K562 (cell line): ENCODE results near the gene SPINK5. TPM values are rescaled to one million over a fixed set of nuclear protein-coding genes. Genes with fewer than 3 reads are reported as not detected.

ENCODE experiments used
- ATAC-seq: fragments of 200-7000 bp; cut with Tn5 transposase; 3 replicates; pipeline ENCODE4 v1.9.1; 2020; ENCODE audit warnings: moderate library complexity
- BruUV-seq: library from RNA; stranded (reverse); fragments of 400-500 nt; replicated peaks from 2 replicates; lab custom pipeline; 2021; lab: Mats Ljungman, UMichigan
- CTCF ChIA-PET: fragments of 300-600 bp; formaldehyde crosslinking; extraction: SDS; loops from one replicate; lab custom pipeline; 2021; ENCODE audit warnings: low intra/inter-chr PET ratio; lab: Yijun Ruan, JAX
- POLR2A ChIA-PET: fragments of 300-600, 350-650 bp; sonication (Branson Sonifier 250); formaldehyde crosslinking; extraction: SDS; loops from one replicate; lab custom pipeline; 2021; ENCODE audit warnings: antibody characterized with exemption, inconsistent platforms; lab: Yijun Ruan, JAX
- DNase-seq, 4 experiments: peaks; one replicate each; pipeline versions ENCODE4 v3.0.0 to v3.0.0-alpha.2; 2011 to 2018; ENCODE audit warnings: low spot score in 3 of 4, mixed read lengths in 3 of 4; ENCODE audit errors: extremely low read depth in 1 of 4
- FAIRE-seq: peaks from 2 replicates; lab custom pipeline; 2011; peaks lifted over from hg19 to GRCh38; lab: Jason Lieb, UNC
- H2AFZ ChIP-seq: 2 replicates; pipeline ENCODE4 v1.6.0; 2011; ENCODE audit warnings: low read depth, low read length, control low read depth, inconsistent platforms
- H3K27ac ChIP-seq: fragments of 200-600 bp; 3 replicates; pipeline ENCODE4 v1.8.0; 2011; ENCODE audit warnings: low read depth, mild to moderate bottlenecking, control low read depth, inconsistent platforms, low read length, moderate library complexity, mixed read lengths; ENCODE audit errors: extremely low read depth
- H3K27me3 ChIP-seq, 2 experiments: fragments of 300-600 bp in 1 of 2; 2 replicates in 1 of 2; 3 replicates in 1 of 2; pipeline versions ENCODE4 v1.6.0 to v1.8.0; 2011; ENCODE audit warnings: inconsistent platforms in 2 of 2, low read length in 2 of 2, mild to moderate bottlenecking in 1 of 2, mixed read lengths in 1 of 2, moderate library complexity in 1 of 2; ENCODE audit not compliant: control insufficient read depth in 2 of 2, insufficient read depth in 2 of 2
- H3K36me3 ChIP-seq: fragments of 300-600 bp; 3 replicates; pipeline ENCODE4 v1.8.0; 2011; ENCODE audit warnings: mild to moderate bottlenecking, low read length, inconsistent platforms; ENCODE audit not compliant: control insufficient read depth, insufficient read depth
- H3K4me1 ChIP-seq, 2 experiments: fragments of 200-600 bp in 1 of 2; replicated peaks in 1 of 2; 2 replicates in 1 of 2; 3 replicates in 1 of 2; pipeline versions ENCODE4 v1.5.1 to v1.8.0; 2011; ENCODE audit warnings: inconsistent platforms in 2 of 2, low read length in 2 of 2, mild to moderate bottlenecking in 1 of 2, mixed read lengths in 1 of 2, moderate library complexity in 1 of 2; ENCODE audit not compliant: control insufficient read depth in 2 of 2, insufficient read depth in 2 of 2
- H3K4me2 ChIP-seq: 2 replicates; pipeline ENCODE4 v1.6.1; 2011; ENCODE audit warnings: low read length, control low read depth, inconsistent platforms, mixed read lengths; ENCODE audit not compliant: insufficient read depth
- H3K4me3 ChIP-seq: fragments of 200-600 bp; sonication (generic), shearing (Covaris generic); 2 replicates; pipeline ENCODE4 v1.5.1; 2016; ENCODE audit warnings: control low read depth, inconsistent platforms
- H3K79me2 ChIP-seq: fragments of 200-600 bp; 3 replicates; pipeline ENCODE4 v1.8.0; 2011; ENCODE audit warnings: low read length, inconsistent platforms; ENCODE audit not compliant: control insufficient read depth, insufficient read depth
- H3K9ac ChIP-seq, 2 experiments: 2 replicates each; pipeline versions ENCODE4 v1.6.0 to v1.6.1; 2011; ENCODE audit warnings: low read depth in 2 of 2, low read length in 2 of 2, control low read depth in 1 of 2, inconsistent platforms in 1 of 2, mild to moderate bottlenecking in 1 of 2, mixed read lengths in 1 of 2; ENCODE audit not compliant: insufficient read depth in 1 of 2
- H3K9me1 ChIP-seq: one replicate; pipeline ENCODE4 v1.6.0; 2011; ENCODE audit warnings: inconsistent platforms, mild to moderate bottlenecking, low read length, moderate library complexity; ENCODE audit not compliant: control insufficient read depth, insufficient read depth
- H3K9me3 ChIP-seq: replicated peaks from 2 replicates; pipeline ENCODE4 v1.5.1; 2011; ENCODE audit warnings: low read depth, low read length, inconsistent platforms; ENCODE audit not compliant: control insufficient read depth, insufficient read depth
- H4K20me1 ChIP-seq: replicated peaks from 2 replicates; pipeline ENCODE4 v1.6.1; 2011; ENCODE audit warnings: low read length, inconsistent platforms, mixed read lengths; ENCODE audit not compliant: control insufficient read depth, insufficient read depth
- E4F1 ChIP-seq: fragments of 250-450 bp; sonication (Bioruptor Pico); IDR thresholded peaks from 2 replicates; pipeline ENCODE4 v1.5.0; 2021; ENCODE audit warnings: mild to moderate bottlenecking, borderline replicate concordance
- MBD2 ChIP-seq: sonication (generic); IDR thresholded peaks from 2 replicates; pipeline ENCODE4 v1.6.1; 2016; ENCODE audit warnings: low read depth, borderline replicate concordance
- SETDB1 ChIP-seq: IDR thresholded peaks from one replicate; pipeline ENCODE4 v1.6.1; 2012; ENCODE audit warnings: low read length, control low read depth, inconsistent platforms
- SMAD1 ChIP-seq: fragments of 150-350 bp; IDR thresholded peaks from 2 replicates; pipeline ENCODE4 v1.6.1; 2014; ENCODE audit warnings: low read length, low read depth; ENCODE audit not compliant: partially characterized antibody
- ZNF263 ChIP-seq: sonication (generic); formaldehyde crosslinking; IDR thresholded peaks from 2 replicates; pipeline ENCODE4 v1.8.0; 2022; ENCODE audit warnings: mild to moderate bottlenecking, missing genetic modification reagents, borderline replicate concordance
- ZNF592 ChIP-seq: fragments of 450-650 bp; IDR thresholded peaks from 2 replicates; pipeline ENCODE4 v1.6.1; 2017; ENCODE audit warnings: antibody characterized with exemption, mild to moderate bottlenecking
- ZNF780A ChIP-seq: fragments of 250-450 bp; sonication (Bioruptor Pico); IDR thresholded peaks from 2 replicates; pipeline ENCODE4 v1.5.0; 2021; ENCODE audit warnings: mild to moderate bottlenecking
- WGBS: fragments of 100-300 bp; shearing (Covaris generic); methylation state at CpG from one replicate; pipeline ENCODE4 v1.1.6; 2016; ENCODE audit warnings: low coverage, mixed read lengths; ENCODE audit not compliant: insufficient coverage; ENCODE audit errors: missing lambda C conversion rate; 5-methylcytosine and 5-hydroxymethylcytosine counted together
- in situ Hi-C: fragments of 300-500 bp; cut with MboI; formaldehyde crosslinking; loops from 4 replicates; pipeline ENCODE4 v1.15.0; 2018; ENCODE audit warnings: inconsistent platforms, mixed read lengths
- intact Hi-C: fragments of 100-400 bp; cut with micrococcal nuclease; formaldehyde crosslinking; loops from 2 replicates; pipeline ENCODE4 v1.14.2; 2022
- polyA plus RNA-seq, 8 experiments: library from polyadenylated mRNA; depleted of rRNA in 4 of 8; stranded (reverse) in 5 of 8; unstranded in 3 of 8; fragments of >200 nt; fragmentation: Nextera tagmentation in 2 of 8; fragmentation: Illumina TruSeq in 1 of 8; extraction: Ambion mirVana in 2 of 8; extraction: Trizol in 1 of 8; gene quantifications; 2 replicates each; pipeline versions ENCODE4 v1.2.1 to v1.2.3, GENCODE V29; 2011 to 2014; ENCODE audit warnings: inconsistent platforms in 1 of 8, missing spikeins in 1 of 8
- total RNA-seq, 7 experiments: library from RNA; depleted of rRNA in 6 of 7; stranded (reverse); fragments of >200 nt in 6 of 7; fragmentation: Illumina TruSeq in 2 of 7; extraction: Trizol in 2 of 7; gene quantifications; 2 replicates each; pipeline versions ENCODE4 v1.2.1 to v1.2.3, GENCODE V29; 2011 to 2021; ENCODE audit warnings: low replicate concordance in 1 of 7
- TF ChIP-seq, protein P1 (sequence below): fragments of 250-450 bp; sonication (Bioruptor Pico); IDR thresholded peaks from 2 replicates; pipeline ENCODE4 v1.5.0; 2021

The SPINK5 gene
- total and polyA plus RNA-seq, 9 of the 15 experiments (the other 6 are each of a cell fraction or from before 2014, with no cell fraction given) = 0.07 to 0.68 (median 0.16) TPM; not detected in 1

DNA sequence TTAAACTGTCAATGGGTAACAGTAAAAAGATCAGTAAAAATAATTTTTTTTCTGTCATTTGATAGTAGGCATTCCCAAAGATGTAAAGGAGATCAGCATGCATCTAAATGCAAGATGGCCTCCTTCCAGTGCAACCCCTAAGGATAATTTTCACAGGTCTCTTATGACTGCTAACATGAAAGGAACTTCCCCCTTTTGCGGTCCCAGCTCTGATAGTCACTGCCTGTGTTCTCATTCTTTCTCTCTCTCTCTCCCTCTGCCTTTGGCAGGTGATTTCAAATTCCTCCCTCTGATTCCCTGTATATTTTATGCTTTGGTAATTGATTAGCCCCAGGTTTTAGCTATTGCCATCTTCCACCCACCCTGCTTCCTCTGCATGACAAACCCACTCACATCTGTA is 113.4 kb downstream of the SPINK5 start:
- no peak for FAIRE-seq
- ATAC-seq = no peak
- Histone ChIP-seq H3K79me2 (no peaks in the 10 kb centered on the region), H3K27me3 (no peaks in the 10 kb centered on the region), H4K20me1 (no peaks in the 10 kb centered on the region), H3K4me2 (no peak overlapping the region), H3K9me3 (no peaks in the 10 kb centered on the region), H2AFZ (no peak overlapping the region), H3K4me1 (no peaks in the 10 kb centered on the region), H3K9me1 (no peaks in the 10 kb centered on the region), H3K36me3 (no peaks in the 10 kb centered on the region), H3K4me3 (no peak overlapping the region), H3K27ac (no peak overlapping the region), H3K9ac (no peak overlapping the region)
- ChIA-PET POLR2A (no interaction called here), CTCF (no interaction called here)
- TF ChIP-seq SMAD1 = no peak
- TF ChIP-seq SETDB1 = no peak
- TF ChIP-seq ZNF263 (CRISPR knock-in tag) = no peak
- TF ChIP-seq ZNF780A (CRISPR knock-in tag) = no peak
- no peak for TF ChIP-seq MBD2
- no peak for TF ChIP-seq ZNF592
- TF ChIP-seq, protein P1, sequence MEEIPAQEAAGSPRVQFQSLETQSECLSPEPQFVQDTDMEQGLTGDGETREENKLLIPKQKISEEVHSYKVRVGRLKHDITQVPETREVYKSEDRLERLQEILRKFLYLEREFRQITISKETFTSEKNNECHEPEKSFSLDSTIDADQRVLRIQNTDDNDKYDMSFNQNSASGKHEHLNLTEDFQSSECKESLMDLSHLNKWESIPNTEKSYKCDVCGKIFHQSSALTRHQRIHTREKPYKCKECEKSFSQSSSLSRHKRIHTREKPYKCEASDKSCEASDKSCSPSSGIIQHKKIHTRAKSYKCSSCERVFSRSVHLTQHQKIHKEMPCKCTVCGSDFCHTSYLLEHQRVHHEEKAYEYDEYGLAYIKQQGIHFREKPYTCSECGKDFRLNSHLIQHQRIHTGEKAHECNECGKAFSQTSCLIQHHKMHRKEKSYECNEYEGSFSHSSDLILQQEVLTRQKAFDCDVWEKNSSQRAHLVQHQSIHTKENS = no peak
- TF ChIP-seq E4F1 = no peak
- 27% methylated on average over 1 of the region's 1 CpG for WGBS
- intact Hi-C loops (loop anchor here (10.0 kb wide), 1 partner anchor 938 kb away; no protein-coding TSS in a partner anchor), in situ Hi-C loops (loop anchor here (5.0 to 25.0 kb wide), 2 partner anchors 555 to 860 kb away; no protein-coding TSS in a partner anchor)
- no TSS peak for BruUV-seq
- no peak for DNase-seq
